Fibroblast of skin of back (primary cell): Measurements from ENCODE around the gene NTF4.
"Not testable (repeated sequence)": the region's sequence is repeated elsewhere in the genome, so short reads cannot be mapped to it uniquely, and the experiment has no call there.

Source experiments
- DNase-seq: peaks from one replicate; pipeline ENCODE4 v3.0.0-alpha.2; 2013

The NTF4 gene

GRCh38 chr19:49056902-49057596, 7.6 kb downstream of the NTF4 start:
- not testable (repeated sequence) for DNase-seq

GRCh38 chr19:49056101-49056901, 8.3 kb downstream of the NTF4 start:
- DNase-seq, result peak; percentile 60

- peak; percentile 81 for DNase-seq
Measured at GRCh38 chr19:49050376-49051033, 14.1 kb downstream of the NTF4 start.

GRCh38 chr19:49049834-49050233, 14.8 kb downstream of the NTF4 start:
- DNase-seq, result not testable (repeated sequence)

- not testable (repeated sequence) for DNase-seq
Measured at GRCh38 chr19:49049011-49049410, 15.6 kb downstream of the NTF4 start, which contains the start of gene CGB8. Gene CGB8 (minus strand): TSS chr19:49049111. CDS start chr19:49048739, 372 bp downstream.

- not testable (repeated sequence) for DNase-seq
Measured at GRCh38 chr19:49043548-49043947, 21.1 kb downstream of the NTF4 start, which contains the start of gene CGB5. Gene CGB5 (plus strand): TSS chr19:49043848. CDS start chr19:49044210, 362 bp downstream.

- DNase-seq, result not testable (repeated sequence)
Measured at GRCh38 chr19:49042666-49043065, 22.0 kb downstream of the NTF4 start.

- DNase-seq, result no peak
Measured at GRCh38 chr19:49042177-49042576, 22.4 kb downstream of the NTF4 start.

- not testable (repeated sequence) for DNase-seq
Measured at GRCh38 chr19:49039736-49040135, 24.9 kb downstream of the NTF4 start.

GRCh38 chr19:49038557-49039276, 25.9 kb downstream of the NTF4 start:
- DNase-seq, result peak; percentile 89

GRCh38 chr19:49038111-49038510, 26.5 kb downstream of the NTF4 start:
- not testable (repeated sequence) for DNase-seq

GRCh38 chr19:49036815-49037214, 27.8 kb downstream of the NTF4 start, which contains the start of gene CGB1:
Gene CGB1 (minus strand): TSS chr19:49036895. CDS start chr19:49036711, 184 bp downstream.
- not testable (repeated sequence) for DNase-seq

- not testable (repeated sequence) for DNase-seq
Measured at GRCh38 chr19:49031642-49032301, 32.8 kb downstream of the NTF4 start, which contains the start of gene CGB2. Gene CGB2 (plus strand): TSS chr19:49031890. CDS start chr19:49032096, 206 bp downstream.

GRCh38 chr19:49030323-49030722, 34.3 kb downstream of the NTF4 start:
- DNase-seq, result not testable (repeated sequence)

GRCh38 chr19:49029749-49030148, 34.9 kb downstream of the NTF4 start:
- peak; percentile 72 for DNase-seq

- DNase-seq, result not testable (repeated sequence)
Measured at GRCh38 chr19:49028686-49029085, 35.9 kb downstream of the NTF4 start.

GRCh38 chr19:49025599-49025998, 39.0 kb downstream of the NTF4 start:
- peak; percentile 34 for DNase-seq

- not testable (repeated sequence) for DNase-seq
Measured at GRCh38 chr19:49025088-49025487, 39.5 kb downstream of the NTF4 start.

GRCh38 chr19:49024233-49024632, 40.4 kb downstream of the NTF4 start, which contains the start of gene CGB3:
Gene CGB3 (minus strand): TSS chr19:49024333. CDS start chr19:49023971, 362 bp downstream.
- not testable (repeated sequence) for DNase-seq

- DNase-seq, result no peak
Measured at GRCh38 chr19:49022116-49022515, 42.5 kb downstream of the NTF4 start.
